ENCODE data around the gene UBAP2. TPM values are rescaled to one million over a fixed set of nuclear protein-coding genes. Genes with fewer than 3 reads are reported as not detected.

Gene UBAP2
- total RNA-seq, 1 donor from 2014 or later: 87.7 TPM

DNA sequence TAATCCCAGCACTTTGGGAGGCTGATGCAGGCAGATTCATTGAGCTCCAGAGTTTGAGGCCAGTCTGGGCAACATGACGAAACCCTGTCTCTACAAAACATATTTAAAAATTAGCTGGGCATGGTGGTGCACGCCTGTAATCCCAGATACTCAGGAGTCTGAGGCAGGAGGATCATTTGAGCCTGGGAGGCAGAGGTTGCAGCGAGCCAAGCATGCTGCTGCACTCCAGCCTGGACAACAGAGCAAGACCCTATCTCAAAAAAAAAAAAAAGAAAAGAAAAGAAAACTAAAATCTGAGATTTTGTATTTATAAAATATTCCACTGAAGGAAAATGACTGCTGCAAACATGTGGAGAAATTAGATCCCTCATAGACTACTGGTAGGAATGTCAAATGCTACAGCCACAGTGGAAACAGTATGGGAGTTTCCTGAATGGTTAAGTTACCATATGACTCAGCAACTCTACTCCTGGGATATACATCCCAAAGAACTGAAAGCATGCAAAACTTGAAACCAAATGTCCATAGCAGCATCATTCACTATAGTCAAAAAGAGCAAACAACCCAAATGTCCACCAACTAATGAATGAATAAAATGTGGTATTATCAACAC lies 106.1 kb downstream of the UBAP2 start:
- no peaks in the 10 kb centered on the region for H3K4me1 Mint-ChIP-seq (ENCODE audit: unreplicated experiment)
- TF ChIP-seq, protein P1, sequence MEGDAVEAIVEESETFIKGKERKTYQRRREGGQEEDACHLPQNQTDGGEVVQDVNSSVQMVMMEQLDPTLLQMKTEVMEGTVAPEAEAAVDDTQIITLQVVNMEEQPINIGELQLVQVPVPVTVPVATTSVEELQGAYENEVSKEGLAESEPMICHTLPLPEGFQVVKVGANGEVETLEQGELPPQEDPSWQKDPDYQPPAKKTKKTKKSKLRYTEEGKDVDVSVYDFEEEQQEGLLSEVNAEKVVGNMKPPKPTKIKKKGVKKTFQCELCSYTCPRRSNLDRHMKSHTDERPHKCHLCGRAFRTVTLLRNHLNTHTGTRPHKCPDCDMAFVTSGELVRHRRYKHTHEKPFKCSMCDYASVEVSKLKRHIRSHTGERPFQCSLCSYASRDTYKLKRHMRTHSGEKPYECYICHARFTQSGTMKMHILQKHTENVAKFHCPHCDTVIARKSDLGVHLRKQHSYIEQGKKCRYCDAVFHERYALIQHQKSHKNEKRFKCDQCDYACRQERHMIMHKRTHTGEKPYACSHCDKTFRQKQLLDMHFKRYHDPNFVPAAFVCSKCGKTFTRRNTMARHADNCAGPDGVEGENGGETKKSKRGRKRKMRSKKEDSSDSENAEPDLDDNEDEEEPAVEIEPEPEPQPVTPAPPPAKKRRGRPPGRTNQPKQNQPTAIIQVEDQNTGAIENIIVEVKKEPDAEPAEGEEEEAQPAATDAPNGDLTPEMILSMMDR (IDR thresholded peaks at IDR 0.05; ENCODE audit: unreplicated experiment): no peak
- DNase-seq (ENCODE audit: low spot score): no peak
- H3K27ac Mint-ChIP-seq (ENCODE audit: unreplicated experiment): no peak overlapping the region
- H3K27me3 Mint-ChIP-seq (ENCODE audit: unreplicated experiment): no peaks in the 10 kb centered on the region
- H3K36me3 Mint-ChIP-seq (ENCODE audit: low read depth, unreplicated experiment): peaks cover 41% of the 10 kb centered on the region
- no peak overlapping the region for H3K4me3 Mint-ChIP-seq (ENCODE audit: unreplicated experiment)
- H3K9me3 Mint-ChIP-seq (ENCODE audit: unreplicated experiment): no peaks in the 10 kb centered on the region

- Mint-ChIP-seq H3K4me3 (ENCODE audit: unreplicated experiment) (no peak overlapping the region), H3K36me3 (ENCODE audit: low read depth, unreplicated experiment) (peaks cover 38% of the 10 kb centered on the region), H3K4me1 (ENCODE audit: unreplicated experiment) (no peaks in the 10 kb centered on the region)
Observed at GRCh38 chr9:33939924-33940874, 108.5 kb downstream of the UBAP2 start.

DNA sequence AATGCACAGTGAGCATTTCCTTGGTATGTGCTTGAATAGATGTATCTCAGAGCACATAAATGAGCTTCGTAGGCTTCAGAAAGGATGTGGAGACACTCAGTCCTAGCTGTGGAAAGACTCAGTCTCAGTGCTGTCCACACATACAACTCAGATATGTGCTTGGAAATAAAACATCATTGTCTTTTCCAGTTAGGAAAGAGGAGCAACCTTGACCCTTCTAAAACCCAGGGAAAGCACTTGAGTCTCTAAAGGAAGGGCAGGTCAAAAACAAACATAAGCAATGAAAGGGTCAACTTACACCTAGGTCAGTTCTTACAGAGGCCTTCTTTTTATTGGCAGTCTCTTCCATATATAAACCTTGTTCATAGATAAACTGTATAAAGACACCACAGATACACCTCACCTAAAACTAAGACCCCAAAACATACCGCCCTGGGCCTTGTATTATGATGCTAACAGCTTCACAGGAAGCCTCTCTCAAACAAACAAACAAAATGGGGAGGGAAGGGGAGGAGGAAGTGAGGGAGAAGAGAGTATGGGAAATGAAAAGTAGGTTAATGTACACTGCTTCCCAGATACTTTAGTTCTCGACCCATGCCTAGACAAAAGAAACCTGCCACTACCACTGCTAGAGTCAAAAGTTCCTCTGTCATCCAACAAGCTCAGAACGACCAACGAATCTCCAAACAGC lies 114.4 kb downstream of the UBAP2 start:
- Mint-ChIP-seq H3K27ac (ENCODE audit: unreplicated experiment) (peak overlapping the region; percentile 67), H3K4me1 (ENCODE audit: unreplicated experiment) (peaks cover 13% of the 10 kb centered on the region), H3K36me3 (ENCODE audit: low read depth, unreplicated experiment) (peaks cover 61% of the 10 kb centered on the region), H3K27me3 (ENCODE audit: unreplicated experiment) (peaks cover 1% of the 10 kb centered on the region), H3K9me3 (ENCODE audit: unreplicated experiment) (no peaks in the 10 kb centered on the region), H3K4me3 (ENCODE audit: unreplicated experiment) (peak overlapping the region; percentile 18)
- TF ChIP-seq, protein P1 (IDR thresholded peaks at IDR 0.05; ENCODE audit: unreplicated experiment): no peak
- no peak for DNase-seq (ENCODE audit: low spot score)

More at GRCh38 chr9:33939924-33940874, 108.5 kb downstream of the UBAP2 start:
- TF ChIP-seq, protein P1 (IDR thresholded peaks at IDR 0.05; ENCODE audit: unreplicated experiment): no peak
- H3K9me3 Mint-ChIP-seq (ENCODE audit: unreplicated experiment): no peaks in the 10 kb centered on the region
- H3K27ac Mint-ChIP-seq (ENCODE audit: unreplicated experiment): no peak overlapping the region
- peaks cover 1% of the 10 kb centered on the region for H3K27me3 Mint-ChIP-seq (ENCODE audit: unreplicated experiment)
- DNase-seq (ENCODE audit: low spot score): no peak

DNA sequence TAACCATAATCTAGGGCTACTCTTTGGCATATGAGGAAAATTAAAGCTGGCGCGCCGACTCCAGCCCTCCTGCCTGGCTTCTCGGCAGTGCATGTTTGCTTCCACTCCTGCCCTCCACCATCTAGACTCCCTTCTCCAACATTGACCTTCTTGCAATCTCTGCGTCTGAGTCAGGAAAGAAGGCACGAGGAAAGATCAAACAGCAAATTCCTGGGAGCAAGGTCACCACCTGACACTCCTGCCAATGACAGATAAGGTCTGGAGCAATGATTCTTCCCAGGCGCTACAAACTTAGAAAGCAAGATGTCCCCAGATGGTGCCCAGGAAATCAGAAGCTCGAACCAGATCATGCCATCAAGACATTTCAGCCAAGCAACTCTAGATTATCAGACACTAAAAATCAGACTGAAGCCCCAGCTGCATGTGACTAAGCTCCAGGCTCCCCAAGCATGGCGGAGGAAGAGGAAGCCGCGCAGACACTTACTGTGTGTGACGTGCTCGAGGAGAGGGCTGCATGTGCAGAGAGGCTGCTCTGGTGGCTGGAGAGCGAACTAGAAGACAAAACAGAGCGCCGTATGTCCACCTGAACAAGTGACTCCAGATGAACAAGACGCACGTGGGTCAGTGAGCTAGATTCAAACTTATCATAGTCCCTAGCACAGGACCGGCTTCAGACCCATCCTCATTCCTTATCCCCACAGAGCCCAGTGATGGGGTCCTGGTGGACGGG lies 116.4 kb downstream of the UBAP2 start:
- Mint-ChIP-seq H3K27me3 (ENCODE audit: unreplicated experiment) (peaks cover 6% of the 10 kb centered on the region), H3K27ac (ENCODE audit: unreplicated experiment) (peak overlapping the region; percentile 59), H3K9me3 (ENCODE audit: unreplicated experiment) (no peaks in the 10 kb centered on the region), H3K36me3 (ENCODE audit: low read depth, unreplicated experiment) (peaks cover 64% of the 10 kb centered on the region), H3K4me1 (ENCODE audit: unreplicated experiment) (peaks cover 13% of the 10 kb centered on the region), H3K4me3 (ENCODE audit: unreplicated experiment) (peak overlapping the region; percentile 53)
- TF ChIP-seq, protein P1 (IDR thresholded peaks at IDR 0.05; ENCODE audit: unreplicated experiment): no peak
- DNase-seq (ENCODE audit: low spot score): no peak
